Heart left ventricle (tissue), 16 donors: ENCODE results near the gene TAF1D. TPM values are rescaled to one million over a fixed set of nuclear protein-coding genes. Genes with fewer than 3 reads are reported as not detected.

Experiments used
- ATAC-seq, 4 donors: fragments of 200-7000 bp; cut with Tn5 transposase; one replicate each; pipeline ENCODE4 v1.9.1; 2020 to 2022; ENCODE audit warnings: moderate library complexity in 4 of 4, mild to moderate bottlenecking in 3 of 4, moderate number of reproducible peaks in 1 of 4
- DNase-seq, 5 donors: peaks; one replicate each; pipeline ENCODE4 v3.0.0-alpha.2; 2020
- H3K27ac ChIP-seq, 12 donors: fragments of 200-600 bp; sonication (generic) in 4 of 12; one replicate each; pipeline versions ENCODE4 v1.5.0 to v1.8.0; 2016 to 2022; ENCODE audit warnings: mild to moderate bottlenecking in 2 of 12
- H3K27me3 ChIP-seq, 9 donors: fragments of 200-600 bp; sonication (generic) in 2 of 9; one replicate each; pipeline versions ENCODE4 v1.5.1 to v1.8.0; 2016 to 2022; ENCODE audit warnings: mild to moderate bottlenecking in 3 of 9
- H3K36me3 ChIP-seq, 9 donors: fragments of 200-600 bp; sonication (generic) in 2 of 9; one replicate each; pipeline versions ENCODE4 v1.5.0 to v1.8.0; 2018 to 2022; ENCODE audit warnings: mild to moderate bottlenecking in 2 of 9
- H3K4me1 ChIP-seq, 12 donors: fragments of 200-600 bp; sonication (generic) in 4 of 12; one replicate each; pipeline versions ENCODE4 v1.5.0 to v1.8.0; 2016 to 2022; ENCODE audit warnings: mild to moderate bottlenecking in 3 of 12
- H3K4me3 ChIP-seq, 12 donors: fragments of 200-600 bp; sonication (generic) in 4 of 12; one replicate each; pipeline versions ENCODE4 v1.5.0 to v1.8.0; 2017 to 2022; ENCODE audit warnings: mild to moderate bottlenecking in 9 of 12, moderate library complexity in 4 of 12
- H3K9me3 ChIP-seq, 12 donors: fragments of 200-600 bp; sonication (generic) in 4 of 12; one replicate each; pipeline versions ENCODE4 v1.5.0 to v1.8.0; 2016 to 2022; ENCODE audit warnings: mild to moderate bottlenecking in 1 of 12
- POLR2A ChIP-seq, 2 donors: fragments of 450-650 bp; IDR thresholded peaks; one replicate each; pipeline ENCODE4 v1.6.1; 2017; ENCODE audit warnings: antibody characterized with exemption in 2 of 2, mild to moderate bottlenecking in 2 of 2, moderate library complexity in 2 of 2
- WGBS, 4 donors: extraction: QIAGEN DNeasy Blood & Tissue Kit in 2 of 4; methylation state at CpG; one replicate each; pipeline versions ENCODE4 v1.1.5 to v1.1.7; 2013 to 2018; 5-methylcytosine and 5-hydroxymethylcytosine counted together
- intact Hi-C, 10 donors: fragments of 100-400 bp; cut with DNase I; formaldehyde crosslinking; loops; one replicate each; pipeline versions ENCODE4 v1.11.1 to v1.14.2; 2022
- polyA plus RNA-seq, 2 donors: library from polyadenylated mRNA; stranded (reverse); fragments of 200-250 nt; gene quantifications; one replicate each; pipeline ENCODE4 v1.2.3, GENCODE V29; 2013
- total RNA-seq, 9 donors: library from RNA; depleted of rRNA in 2 of 9; stranded (reverse); fragments of >200 nt in 2 of 9; fragmentation: NEBNext Ultra II Directional in 3 of 9; extraction: Animal tissue kit (Norgen Biotek cat#: 25700) in 3 of 9; gene quantifications; one replicate each; pipeline versions ENCODE4 v1.1.0 to v1.2.4, GENCODE V29; 2016 to 2023
- TF ChIP-seq, protein P1 (sequence below), 12 donors: fragments of 200-600 bp; sonication (generic) in 4 of 12; IDR thresholded peaks; one replicate each; pipeline versions ENCODE4 v1.5.0 to v1.8.0; 2018 to 2022; ENCODE audit warnings: antibody characterized with exemption in 12 of 12, mild to moderate bottlenecking in 5 of 12
- donor health status: ischemic (EF 13 %, LVEDD 7.1; RV severe dilation, severe dysfunction).
- donor health status: healthy with polysubstance abuse.
- donor health status: DM: no; HTN: yes; CAD: no.
- donor health status: DM: no; HTN: no; CAD: no.
- donor health status: ischemic (EF 25% LVEDD 6.9; RV normal size, moderate dysfunction).
- donor health status: ischemic (EF 25% LVEDD 5.7; RV mildly dilated, moderate dysfunction).
- donor health status: healthy.
- donor health status: DM: yes; HTN: yes; CAD: no.
- donor health status: ischemic (EF 35%, LVEDD 5.7; RV mildly dilated, moderate dysfunction).
- donor health status: nonischemic (EF 11% LVEDD 7.7; RV severe dilation, severe dysfunction).
- donor health status: DM: yes; HTN: yes; CAD: no.
- donor health status: PGD.
- donor health status: ischemic (EF 29% LVEDD 5.4; RV normal size, mild dysfunction).
- donor health status: nonischemic (EF 23%, LVEDD 6.1; RV moderate dilation, normal function).

Gene TAF1D
- total and polyA plus RNA-seq, 11 donors: 17.0 to 57.6 (median 36.8) TPM

DNA sequence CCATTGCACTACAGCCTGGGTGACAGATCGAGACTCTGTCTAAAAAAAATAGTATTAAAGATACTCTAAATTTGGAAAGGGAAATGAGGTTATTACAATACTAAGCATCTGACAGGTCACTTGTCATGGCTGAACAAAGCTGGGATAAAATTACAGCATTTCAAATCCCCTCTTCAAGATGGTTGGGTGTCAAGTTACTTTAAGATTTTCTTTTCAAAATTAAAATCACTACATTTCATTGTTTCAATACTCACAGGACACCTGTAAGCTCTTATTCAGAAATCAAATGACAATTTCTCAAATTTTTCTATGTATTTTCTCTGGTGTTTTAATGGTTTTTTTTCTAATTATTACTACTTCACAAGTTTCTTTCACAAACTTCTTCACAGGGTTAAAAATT lies 5.7 kb downstream of the TAF1D start:
- Histone ChIP-seq H3K36me3 (peaks cover 0 to 93% (median 82%) of the 10 kb centered on the region in 9 donors), H3K4me3 (no peak overlapping the region), H3K4me1 (peaks cover 0 to 54% (median 29%) of the 10 kb centered on the region in 12 donors), H3K27ac (no peak overlapping the region), H3K27me3 (no peaks in the 10 kb centered on the region), H3K9me3 (no peaks in the 10 kb centered on the region)
- TF ChIP-seq, protein P1, sequence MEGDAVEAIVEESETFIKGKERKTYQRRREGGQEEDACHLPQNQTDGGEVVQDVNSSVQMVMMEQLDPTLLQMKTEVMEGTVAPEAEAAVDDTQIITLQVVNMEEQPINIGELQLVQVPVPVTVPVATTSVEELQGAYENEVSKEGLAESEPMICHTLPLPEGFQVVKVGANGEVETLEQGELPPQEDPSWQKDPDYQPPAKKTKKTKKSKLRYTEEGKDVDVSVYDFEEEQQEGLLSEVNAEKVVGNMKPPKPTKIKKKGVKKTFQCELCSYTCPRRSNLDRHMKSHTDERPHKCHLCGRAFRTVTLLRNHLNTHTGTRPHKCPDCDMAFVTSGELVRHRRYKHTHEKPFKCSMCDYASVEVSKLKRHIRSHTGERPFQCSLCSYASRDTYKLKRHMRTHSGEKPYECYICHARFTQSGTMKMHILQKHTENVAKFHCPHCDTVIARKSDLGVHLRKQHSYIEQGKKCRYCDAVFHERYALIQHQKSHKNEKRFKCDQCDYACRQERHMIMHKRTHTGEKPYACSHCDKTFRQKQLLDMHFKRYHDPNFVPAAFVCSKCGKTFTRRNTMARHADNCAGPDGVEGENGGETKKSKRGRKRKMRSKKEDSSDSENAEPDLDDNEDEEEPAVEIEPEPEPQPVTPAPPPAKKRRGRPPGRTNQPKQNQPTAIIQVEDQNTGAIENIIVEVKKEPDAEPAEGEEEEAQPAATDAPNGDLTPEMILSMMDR (IDR thresholded peaks at IDR 0.05): no peak
- no peak for TF ChIP-seq POLR2A (IDR thresholded peaks at IDR 0.05)
- 69 to 87% (median 83%) methylated on average over 1 of the region's 1 CpG for WGBS, 4 donors
- intact Hi-C loops: no loop called here
- DNase-seq: no peak
- no peak for ATAC-seq

- no peak overlapping the region for H3K27ac ChIP-seq
- peaks cover 0 to 49% (median 21%) of the 10 kb centered on the region in 12 donors for H3K4me1 ChIP-seq
- H3K36me3 ChIP-seq: peaks cover 0 to 100% (median 92%) of the 10 kb centered on the region in 9 donors
- 77 to 91% (median 85%) methylated on average over 1 of the region's 1 CpG for WGBS, 4 donors
- DNase-seq (no peak), ATAC-seq (peak in 1 of 4 donors; percentile 28)
- TF ChIP-seq POLR2A (IDR thresholded peaks at IDR 0.05): no peak
- TF ChIP-seq, protein P1 (IDR thresholded peaks at IDR 0.05): no peak
- intact Hi-C loops: loop anchor here in 1 of 10 donors (5.0 kb wide), 1 partner anchor 58 kb away; no protein-coding TSS in a partner anchor
- no peaks in the 10 kb centered on the region for H3K9me3 ChIP-seq
- H3K27me3 ChIP-seq: no peaks in the 10 kb centered on the region
- no peak overlapping the region for H3K4me3 ChIP-seq
Observed at GRCh38 chr11:93734427-93735222, 6.7 kb downstream of the TAF1D start.

GRCh38 chr11:93733474-93733873 lies 7.8 kb downstream of the TAF1D start:
- DNase-seq (no peak), ATAC-seq (no peak)
- intact Hi-C loops: loop anchor here in 1 of 10 donors (5.0 kb wide), 1 partner anchor 59 kb away; no protein-coding TSS in a partner anchor
- no peaks in the 10 kb centered on the region for H3K9me3 ChIP-seq
- no peak overlapping the region for H3K27ac ChIP-seq
- no peaks in the 10 kb centered on the region for H3K27me3 ChIP-seq
- H3K4me3 ChIP-seq: no peak overlapping the region
- H3K36me3 ChIP-seq: peaks cover 0 to 100% (median 100%) of the 10 kb centered on the region in 9 donors
- TF ChIP-seq, protein P1 (IDR thresholded peaks at IDR 0.05): no peak
- TF ChIP-seq POLR2A (IDR thresholded peaks at IDR 0.05): no peak
- H3K4me1 ChIP-seq: peaks cover 0 to 37% (median 10%) of the 10 kb centered on the region in 12 donors
- WGBS, 4 donors: 70 to 75% (median 73%) methylated on average over 6 of the region's 6 CpGs

DNA sequence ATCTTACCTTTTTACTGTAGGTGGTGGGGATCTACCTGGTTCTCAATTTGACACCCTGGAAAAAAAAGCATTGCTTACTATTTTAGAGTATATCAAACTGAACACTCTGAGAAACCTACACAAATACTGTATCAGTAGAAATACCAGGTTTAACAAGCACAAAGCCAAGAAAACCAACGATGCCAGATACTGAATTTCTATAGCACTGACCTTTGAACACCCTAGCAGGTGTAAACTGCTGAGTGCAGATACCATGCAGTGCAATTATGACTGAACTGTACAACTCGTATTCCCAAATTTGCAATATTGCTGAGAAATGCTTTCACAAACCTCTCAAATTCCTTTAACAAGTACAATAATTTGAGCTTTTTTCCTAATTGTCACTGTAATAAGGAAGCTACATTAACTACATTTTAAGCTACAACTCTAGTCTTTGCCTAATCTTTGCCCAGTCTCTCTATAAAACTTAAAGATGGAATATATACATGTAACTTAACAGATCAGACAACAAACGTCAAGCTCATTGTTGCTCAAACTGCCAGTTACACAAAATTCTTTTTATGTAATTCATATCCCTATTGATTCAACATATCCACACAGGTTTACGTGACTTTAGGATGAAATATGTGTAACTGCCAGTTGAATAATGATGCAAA lies 8.9 kb downstream of the TAF1D start:
- ATAC-seq (no peak), DNase-seq (no peak)
- Histone ChIP-seq H3K4me1 (peaks cover 0 to 26% (median 1%) of the 10 kb centered on the region in 12 donors), H3K27me3 (no peaks in the 10 kb centered on the region), H3K9me3 (no peaks in the 10 kb centered on the region), H3K27ac (no peak overlapping the region), H3K4me3 (no peak overlapping the region), H3K36me3 (peaks cover 0 to 100% (median 100%) of the 10 kb centered on the region in 9 donors)
- WGBS, 4 donors: 80 to 87% (median 85%) methylated on average over 4 of the region's 4 CpGs
- TF ChIP-seq, protein P1 (IDR thresholded peaks at IDR 0.05): no peak
- TF ChIP-seq POLR2A (IDR thresholded peaks at IDR 0.05): no peak
- intact Hi-C loops: loop anchor here in 1 of 10 donors (5.0 kb wide), 1 partner anchor 60 kb away; no protein-coding TSS in a partner anchor
